Measurements from ENCODE around the gene NFIA. TPM values are rescaled to one million over a fixed set of nuclear protein-coding genes. Genes with fewer than 3 reads are reported as not detected.

NFIA gene
- total RNA-seq, 4 donors from 2014 or later = 134 to 183 (median 148) TPM

- Histone ChIP-seq H3K9me3 (no peaks in the 10 kb centered on the region), H3K27ac (replicated peaks in 1 of 4) (no peak overlapping the region), H3K36me3 (peaks cover 0 to 62% (median 19%) of the 10 kb centered on the region in 4 donors), H3K4me3 (no peak overlapping the region), H3K27me3 (no peaks in the 10 kb centered on the region), H3K4me1 (peaks cover 0 to 8% (median 5%) of the 10 kb centered on the region in 4 donors)
- 94% methylated on average over 8 of the region's 8 CpGs for WGBS
- DNase-seq (ENCODE audit: extremely low spot score) = no peak
- intact Hi-C loops (cut with DNase I) = no loop called here
- TF ChIP-seq POLR2AphosphoS5 (IDR thresholded peaks at IDR 0.05) (no peak), CTCF (IDR thresholded peaks at IDR 0.05) (no peak), POLR2A (IDR thresholded peaks at IDR 0.05; ENCODE audit: low read depth) (no peak), EP300 (IDR thresholded peaks at IDR 0.05) (no peak)
Measured at GRCh38 chr1:61358770-61359455, 276.6 kb downstream of the NFIA start.

- DNase-seq (ENCODE audit: extremely low spot score) = no peak
- H3K9me3 ChIP-seq = no peaks in the 10 kb centered on the region
- no peak for TF ChIP-seq EP300 (IDR thresholded peaks at IDR 0.05)
- TF ChIP-seq POLR2A (IDR thresholded peaks at IDR 0.05; ENCODE audit: low read depth) = no peak
- no peak for TF ChIP-seq CTCF (IDR thresholded peaks at IDR 0.05)
- no peak for TF ChIP-seq POLR2AphosphoS5 (IDR thresholded peaks at IDR 0.05)
- peaks cover 0 to 6% (median 4%) of the 10 kb centered on the region in 4 donors for H3K4me1 ChIP-seq
- no peak overlapping the region for H3K4me3 ChIP-seq
- H3K27ac ChIP-seq (replicated peaks in 1 of 4) = no peak overlapping the region
- intact Hi-C loops (cut with DNase I) = no loop called here
- WGBS = 93% methylated on average over 2 of the region's 2 CpGs
- no peaks in the 10 kb centered on the region for H3K27me3 ChIP-seq
- H3K36me3 ChIP-seq = peaks cover 0 to 45% (median 16%) of the 10 kb centered on the region in 4 donors
Measured at GRCh38 chr1:61361931-61362330, 279.6 kb downstream of the NFIA start.

- TF ChIP-seq POLR2A (IDR thresholded peaks at IDR 0.05; ENCODE audit: low read depth) (no peak), CTCF (IDR thresholded peaks at IDR 0.05) (no peak), POLR2AphosphoS5 (IDR thresholded peaks at IDR 0.05) (no peak), EP300 (IDR thresholded peaks at IDR 0.05) (no peak)
- Histone ChIP-seq H3K36me3 (peaks cover 0 to 44% (median 16%) of the 10 kb centered on the region in 4 donors), H3K4me1 (peaks cover 0 to 6% (median 4%) of the 10 kb centered on the region in 4 donors), H3K27ac (replicated peaks in 1 of 4) (no peak overlapping the region), H3K9me3 (no peaks in the 10 kb centered on the region), H3K27me3 (no peaks in the 10 kb centered on the region), H3K4me3 (no peak overlapping the region)
- intact Hi-C loops (cut with DNase I) = no loop called here
- no peak for DNase-seq (ENCODE audit: extremely low spot score)
- WGBS = 70% methylated on average over 2 of the region's 2 CpGs
Measured at GRCh38 chr1:61362351-61362750, 280.0 kb downstream of the NFIA start.

- no peaks in the 10 kb centered on the region for H3K9me3 ChIP-seq
- H3K27ac ChIP-seq (replicated peaks in 1 of 4) = no peak overlapping the region
- no peaks in the 10 kb centered on the region for H3K4me1 ChIP-seq
- no peak overlapping the region for H3K4me3 ChIP-seq
- intact Hi-C loops (cut with DNase I) = no loop called here
- no peaks in the 10 kb centered on the region for H3K27me3 ChIP-seq
- no peak for DNase-seq (ENCODE audit: extremely low spot score)
- TF ChIP-seq POLR2A (IDR thresholded peaks at IDR 0.05; ENCODE audit: low read depth) = no peak
- TF ChIP-seq CTCF (IDR thresholded peaks at IDR 0.05) = no peak
- TF ChIP-seq POLR2AphosphoS5 (IDR thresholded peaks at IDR 0.05) = no peak
- no peak for TF ChIP-seq EP300 (IDR thresholded peaks at IDR 0.05)
- 99% methylated on average over 2 of the region's 2 CpGs for WGBS
- peaks cover 0 to 11% (median 0%) of the 10 kb centered on the region in 4 donors for H3K36me3 ChIP-seq
Measured at GRCh38 chr1:61368366-61368765, 286.0 kb downstream of the NFIA start.

Measured in esophagus muscularis mucosa (tissue), 4 donors.